A549 (cell line): Measurements from ENCODE around the gene ARHGAP25. TPM values are rescaled to one million over a fixed set of nuclear protein-coding genes. Genes with fewer than 3 reads are reported as not detected.

ENCODE experiments used
- ATAC-seq, 2 experiments: fragments of 200-7000 bp in 1 of 2; fragments of >200 bp in 1 of 2; cut with Nextera tagmentation in 1 of 2; cut with Tn5 transposase in 1 of 2; 3 replicates each; pipeline versions ENCODE4 v1.8.0 to v1.9.1; 2018 to 2020; ENCODE audit warnings: mild to moderate bottlenecking in 1 of 2, moderate library complexity in 1 of 2
- CTCF ChIA-PET: fragments of 300-600 bp; sonication (Branson Sonifier 250); formaldehyde crosslinking; extraction: SDS; loops from one replicate; lab custom pipeline; 2021; ENCODE audit warnings: antibody characterized with exemption, inconsistent platforms; lab: Yijun Ruan, JAX
- POLR2A ChIA-PET: fragments of 350-600 bp; formaldehyde crosslinking; extraction: SDS; loops from one replicate; lab custom pipeline; 2021; ENCODE audit warnings: antibody characterized with exemption, inconsistent platforms; lab: Yijun Ruan, JAX
- DNase-seq, 2 experiments: peaks; one replicate each; pipeline versions ENCODE4 v3.0.0 to v3.0.0-alpha.2; 2011 to 2016; ENCODE audit warnings: low read depth in 1 of 2, low spot score in 1 of 2
- FAIRE-seq: peaks from 2 replicates; lab custom pipeline; 2011; peaks lifted over from hg19 to GRCh38; lab: Jason Lieb, UNC
- H3K27ac ChIP-seq, 2 experiments: fragments of >200 bp; sonication (Bioruptor Twin); formaldehyde crosslinking; 3 replicates each; pipeline ENCODE4 v1.5.1; 2016 to 2017
- H3K4me1 ChIP-seq: fragments of >200 bp; sonication (Bioruptor Twin); formaldehyde crosslinking; 3 replicates; pipeline ENCODE4 v1.6.1; 2016
- H3K4me2 ChIP-seq: fragments of >200 bp; sonication (Bioruptor Twin); formaldehyde crosslinking; 3 replicates; pipeline ENCODE4 v1.6.1; 2016
- H3K4me3 ChIP-seq: fragments of >200 bp; sonication (Bioruptor Twin); formaldehyde crosslinking; 3 replicates; pipeline ENCODE4 v1.5.1; 2016
- H3K9me3 ChIP-seq: fragments of >200 bp; sonication (Bioruptor Twin); formaldehyde crosslinking; 3 replicates; pipeline ENCODE4 v1.6.1; 2016
- CBX2 ChIP-seq: fragments of 200-600 bp; sonication (generic); IDR thresholded peaks from 2 replicates; pipeline ENCODE4 v1.6.1; 2016; ENCODE audit warnings: low read depth, mild to moderate bottlenecking, borderline replicate concordance
- EHF ChIP-seq: fragments of 250-450 bp; sonication (Bioruptor Pico); IDR thresholded peaks from 2 replicates; pipeline ENCODE4 v1.5.0; 2020; ENCODE audit warnings: mild to moderate bottlenecking
- EHMT2 ChIP-seq: fragments of 200-600 bp; sonication (generic); IDR thresholded peaks from 2 replicates; pipeline ENCODE4 v1.6.1; 2016; ENCODE audit warnings: antibody characterized with exemption, low read depth, mild to moderate bottlenecking, moderate library complexity
- ESRRA ChIP-seq: fragments of 150-350 bp; IDR thresholded peaks from 2 replicates; pipeline ENCODE4 v1.6.1; 2014; ENCODE audit warnings: mild to moderate bottlenecking, low read length, borderline replicate concordance
- FOSL2 ChIP-seq, 2 experiments: fragments of 450-650 bp in 1 of 2; fragments of >200 bp in 1 of 2; sonication (Bioruptor Twin) in 1 of 2; formaldehyde crosslinking; IDR thresholded peaks; 2 replicates each; pipeline versions ENCODE4 v1.5.0 to v1.6.1; 2016 to 2020; ENCODE audit warnings: mild to moderate bottlenecking in 1 of 2, moderate library complexity in 1 of 2
- GATA3 ChIP-seq: IDR thresholded peaks from 2 replicates; pipeline ENCODE4 v1.6.1; 2012; ENCODE audit warnings: borderline replicate concordance
- HEYL ChIP-seq: fragments of 250-450 bp; sonication (Bioruptor Pico); IDR thresholded peaks from 2 replicates; pipeline ENCODE4 v1.8.0; 2021; ENCODE audit warnings: mild to moderate bottlenecking, moderate library complexity
- HMGXB4 ChIP-seq: fragments of 250-450 bp; sonication (Bioruptor Pico); IDR thresholded peaks from 2 replicates; pipeline ENCODE4 v1.5.0; 2021; ENCODE audit warnings: mild to moderate bottlenecking, moderate library complexity, borderline replicate concordance
- HOXA7 ChIP-seq: fragments of 250-450 bp; sonication (Bioruptor Pico); IDR thresholded peaks from 2 replicates; pipeline ENCODE4 v1.5.0; 2020; ENCODE audit warnings: mild to moderate bottlenecking, moderate library complexity
- HOXB5 ChIP-seq: fragments of 250-450 bp; sonication (Bioruptor Pico); IDR thresholded peaks from 2 replicates; pipeline ENCODE4 v1.5.0; 2020; ENCODE audit warnings: mild to moderate bottlenecking, moderate library complexity
- KDM1A ChIP-seq: fragments of 200-600 bp; sonication (generic); IDR thresholded peaks from 2 replicates; pipeline ENCODE4 v1.6.1; 2016; ENCODE audit warnings: low read depth, mild to moderate bottlenecking
- MAZ ChIP-seq: fragments of 150-350 bp; IDR thresholded peaks from 2 replicates; pipeline ENCODE4 v1.6.1; 2014; ENCODE audit warnings: antibody characterized with exemption, low read depth, low read length, borderline replicate concordance
- NPAS2 ChIP-seq: fragments of 250-450 bp; sonication (Bioruptor Pico); IDR thresholded peaks from 2 replicates; pipeline ENCODE4 v1.8.0; 2022; ENCODE audit warnings: mild to moderate bottlenecking, moderate library complexity, borderline replicate concordance
- NR3C1 ChIP-seq: fragments of >200 bp; sonication (Bioruptor Twin); formaldehyde crosslinking; IDR thresholded peaks from 3 replicates; pipeline ENCODE4 v1.6.1; 2017
- POLR2AphosphoS2 ChIP-seq: conservative IDR thresholded peaks from 2 replicates; pipeline ENCODE4 v1.6.1; 2012; ENCODE audit warnings: low read length, improper control_type of control experiment, inconsistent platforms
- SREBF2 ChIP-seq: fragments of 450-650 bp; IDR thresholded peaks from 2 replicates; pipeline ENCODE4 v1.6.1; 2014; ENCODE audit warnings: mild to moderate bottlenecking, moderate library complexity
- TP53 ChIP-seq: fragments of 250-450 bp; sonication (Bioruptor Pico); IDR thresholded peaks from 2 replicates; pipeline ENCODE4 v1.5.0; 2021; ENCODE audit warnings: mild to moderate bottlenecking, moderate library complexity
- ZC3H11A ChIP-seq: fragments of 450-650 bp; IDR thresholded peaks from 2 replicates; pipeline ENCODE4 v1.6.1; 2014; ENCODE audit warnings: antibody characterized with exemption, mild to moderate bottlenecking
- ZFP36 ChIP-seq: fragments of 450-650 bp; IDR thresholded peaks from 2 replicates; pipeline ENCODE4 v1.6.1; 2014; ENCODE audit warnings: borderline replicate concordance; ENCODE audit not compliant: partially characterized antibody
- ZSCAN20 ChIP-seq: fragments of 250-450 bp; sonication (Bioruptor Pico); IDR thresholded peaks from 2 replicates; pipeline ENCODE4 v1.8.0; 2022; ENCODE audit warnings: mild to moderate bottlenecking, moderate library complexity
- WGBS: methylation state at CpG from one replicate; pipeline ENCODE4 v1.1.6; 2017; ENCODE audit errors: missing lambda C conversion rate; 5-methylcytosine and 5-hydroxymethylcytosine counted together
- polyA plus RNA-seq, 4 experiments: library from polyadenylated mRNA; depleted of rRNA in 3 of 4; stranded (reverse); fragments of >200 nt; fragmentation: RNase III in 1 of 4; extraction: RNeasy Plus Mini Kit Qiagen cat#74134 plus additional on column Dnase treatment in 1 of 4; gene quantifications; 2 replicates in 3 of 4; 3 replicates in 1 of 4; pipeline ENCODE4 v1.2.3, GENCODE V29; 2011 to 2017
- TF ChIP-seq, protein P1 (sequence below): fragments of 150-350 bp; IDR thresholded peaks from 2 replicates; pipeline ENCODE4 v1.6.1; 2014; ENCODE audit warnings: low read depth, mild to moderate bottlenecking, low read length
- TF ChIP-seq, protein P2 (sequence below): IDR thresholded peaks from 2 replicates; pipeline ENCODE4 v1.6.1; 2012; ENCODE audit warnings: low read depth, borderline replicate concordance
- TF ChIP-seq, protein P3 (sequence below): fragments of >200 bp; sonication (Bioruptor Twin); formaldehyde crosslinking; IDR thresholded peaks from 3 replicates; pipeline ENCODE4 v1.5.1; 2016

Gene ARHGAP25
- polyA plus RNA-seq, 2 of the 4 experiments (the other 2 are of a cell fraction): 0.50 to 2.4 TPM

DNA sequence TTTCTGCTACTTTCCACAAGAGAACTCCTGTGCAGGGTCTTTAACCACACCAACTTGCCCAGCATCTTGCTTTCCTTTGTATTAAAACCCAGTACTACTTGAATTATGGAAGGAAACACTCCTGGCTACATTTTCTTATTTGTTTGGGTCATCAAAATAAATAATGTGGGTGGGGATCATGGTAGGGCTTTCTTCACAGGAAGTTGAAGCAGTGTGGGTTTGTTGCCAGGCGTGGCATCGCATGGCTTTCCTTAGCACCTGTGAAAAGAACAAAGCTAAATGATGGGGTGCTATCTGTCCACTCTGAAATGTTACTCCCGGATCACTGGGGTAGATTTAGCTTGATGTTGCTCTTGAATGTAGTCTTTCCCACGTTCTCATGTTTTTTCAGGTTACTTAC is 18.7 kb downstream of the ARHGAP25 start:
- POLR2A ChIA-PET: no interaction called here

GRCh38 chr2:68755071-68755470 is 20.5 kb downstream of the ARHGAP25 start:
- H3K9me3 ChIP-seq: no peaks in the 10 kb centered on the region; the same call in 2 of the 3 replicates
- no peak overlapping the region for H3K4me2 ChIP-seq
- no peak overlapping the region for H3K27ac ChIP-seq
- no peak overlapping the region for H3K4me3 ChIP-seq
- TF ChIP-seq HOXA7 (CRISPR knock-in tag): no peak
- no peak for TF ChIP-seq HEYL (CRISPR knock-in tag)
- no peak for TF ChIP-seq EHF
- TF ChIP-seq ZFP36: no peak
- TF ChIP-seq FOSL2 (IDR thresholded peaks at IDR 0.05): no peak
- no peak for TF ChIP-seq FOSL2 (CRISPR knock-in tag; IDR thresholded peaks at IDR 0.05)
- TF ChIP-seq SREBF2: no peak
- TF ChIP-seq KDM1A: no peak
- no peak for TF ChIP-seq NR3C1
- no peak for TF ChIP-seq HOXB5 (CRISPR knock-in tag)
- no peak for TF ChIP-seq NPAS2 (CRISPR knock-in tag)
- no peak for TF ChIP-seq POLR2AphosphoS2
- TF ChIP-seq EHMT2: no peak
- ChIA-PET POLR2A (no interaction called here), CTCF (interaction anchor here (1.1 to 8.4 kb wide), 4 partner anchors 9 to 170 kb away, joined by 3 to 227 read pairs (median 12); no protein-coding TSS in a partner anchor)
- no peak for ATAC-seq
- DNase-seq: no peak
- no peak for FAIRE-seq
- no peaks in the 10 kb centered on the region for H3K4me1 ChIP-seq

More for the DNA sequence above, 18.7 kb downstream of the ARHGAP25 start:
- WGBS: 45% methylated on average over 4 of the region's 4 CpGs
- Histone ChIP-seq H3K9me3 (no peaks in the 10 kb centered on the region; the same call in 2 of the 3 replicates), H3K27ac (no peak overlapping the region), H3K4me1 (no peaks in the 10 kb centered on the region), H3K4me2 (no peak overlapping the region), H3K4me3 (no peak overlapping the region)
- DNase-seq (no peak), ATAC-seq (no peak), FAIRE-seq (no peak)
- CTCF ChIA-PET: interaction anchor here (0.6 to 8.4 kb wide), 16 partner anchors 10 to 337 kb away, joined by 3 to 227 read pairs (median 16); partner anchors contain the start of gene ANTXR1
- TF ChIP-seq CBX2: no peak
- TF ChIP-seq, protein P1, sequence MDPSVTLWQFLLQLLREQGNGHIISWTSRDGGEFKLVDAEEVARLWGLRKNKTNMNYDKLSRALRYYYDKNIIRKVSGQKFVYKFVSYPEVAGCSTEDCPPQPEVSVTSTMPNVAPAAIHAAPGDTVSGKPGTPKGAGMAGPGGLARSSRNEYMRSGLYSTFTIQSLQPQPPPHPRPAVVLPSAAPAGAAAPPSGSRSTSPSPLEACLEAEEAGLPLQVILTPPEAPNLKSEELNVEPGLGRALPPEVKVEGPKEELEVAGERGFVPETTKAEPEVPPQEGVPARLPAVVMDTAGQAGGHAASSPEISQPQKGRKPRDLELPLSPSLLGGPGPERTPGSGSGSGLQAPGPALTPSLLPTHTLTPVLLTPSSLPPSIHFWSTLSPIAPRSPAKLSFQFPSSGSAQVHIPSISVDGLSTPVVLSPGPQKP: no peak
- TF ChIP-seq HMGXB4 (CRISPR knock-in tag): no peak
- TF ChIP-seq MAZ: no peak
- no peak for TF ChIP-seq POLR2AphosphoS2
- TF ChIP-seq GATA3: no peak
- TF ChIP-seq, protein P2, sequence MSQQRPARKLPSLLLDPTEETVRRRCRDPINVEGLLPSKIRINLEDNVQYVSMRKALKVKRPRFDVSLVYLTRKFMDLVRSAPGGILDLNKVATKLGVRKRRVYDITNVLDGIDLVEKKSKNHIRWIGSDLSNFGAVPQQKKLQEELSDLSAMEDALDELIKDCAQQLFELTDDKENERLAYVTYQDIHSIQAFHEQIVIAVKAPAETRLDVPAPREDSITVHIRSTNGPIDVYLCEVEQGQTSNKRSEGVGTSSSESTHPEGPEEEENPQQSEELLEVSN: no peak
- TF ChIP-seq ZC3H11A: no peak
- no peak for TF ChIP-seq TP53 (CRISPR knock-in tag)
- TF ChIP-seq ZSCAN20 (CRISPR knock-in tag): no peak
- TF ChIP-seq, protein P3, sequence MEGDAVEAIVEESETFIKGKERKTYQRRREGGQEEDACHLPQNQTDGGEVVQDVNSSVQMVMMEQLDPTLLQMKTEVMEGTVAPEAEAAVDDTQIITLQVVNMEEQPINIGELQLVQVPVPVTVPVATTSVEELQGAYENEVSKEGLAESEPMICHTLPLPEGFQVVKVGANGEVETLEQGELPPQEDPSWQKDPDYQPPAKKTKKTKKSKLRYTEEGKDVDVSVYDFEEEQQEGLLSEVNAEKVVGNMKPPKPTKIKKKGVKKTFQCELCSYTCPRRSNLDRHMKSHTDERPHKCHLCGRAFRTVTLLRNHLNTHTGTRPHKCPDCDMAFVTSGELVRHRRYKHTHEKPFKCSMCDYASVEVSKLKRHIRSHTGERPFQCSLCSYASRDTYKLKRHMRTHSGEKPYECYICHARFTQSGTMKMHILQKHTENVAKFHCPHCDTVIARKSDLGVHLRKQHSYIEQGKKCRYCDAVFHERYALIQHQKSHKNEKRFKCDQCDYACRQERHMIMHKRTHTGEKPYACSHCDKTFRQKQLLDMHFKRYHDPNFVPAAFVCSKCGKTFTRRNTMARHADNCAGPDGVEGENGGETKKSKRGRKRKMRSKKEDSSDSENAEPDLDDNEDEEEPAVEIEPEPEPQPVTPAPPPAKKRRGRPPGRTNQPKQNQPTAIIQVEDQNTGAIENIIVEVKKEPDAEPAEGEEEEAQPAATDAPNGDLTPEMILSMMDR: no peak
- no peak for TF ChIP-seq ESRRA
- no peak for TF ChIP-seq EHMT2
- TF ChIP-seq HOXB5 (CRISPR knock-in tag): no peak
